Measurements from ENCODE around the gene PIGC.

DNA sequence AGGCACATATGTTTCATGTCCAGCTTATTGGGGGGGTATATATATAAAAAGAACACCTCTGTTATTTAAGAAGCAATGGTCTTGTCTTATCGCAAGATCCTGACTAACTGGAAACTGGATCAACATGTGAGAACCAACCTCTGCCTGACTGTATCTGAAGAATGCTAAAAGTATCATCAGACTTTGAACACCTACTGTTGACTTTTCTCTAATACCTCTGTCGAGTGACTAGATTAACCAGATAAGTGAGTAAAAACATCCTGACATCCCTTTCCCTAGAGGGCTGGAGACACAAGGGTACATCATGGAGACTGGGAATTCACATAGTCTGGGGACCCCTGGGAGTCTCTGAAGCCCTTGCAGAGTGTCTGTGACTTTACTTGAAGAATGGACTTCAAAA lies 26.3 kb upstream of the PIGC start:
- TF ChIP-seq EZH2 (IDR thresholded peaks at IDR 0.05; ENCODE audit: insufficient read depth, poor library complexity, severe bottlenecking) (no peak), EZH2phosphoT487 (IDR thresholded peaks at IDR 0.05; ENCODE audit: insufficient read depth, low read depth) (no peak)
